HepG2 (cell line): Measurements from ENCODE around the gene ADGRE3. TPM values are rescaled to one million over a fixed set of nuclear protein-coding genes. Genes with fewer than 3 reads are reported as not detected.

Experiments
- ATF7-NPFF ChIP-seq: sonication (generic); formaldehyde crosslinking; IDR thresholded peaks from 2 replicates; pipeline ENCODE4 v1.8.1; 2023; ENCODE audit warnings: mild to moderate bottlenecking, low read depth, missing genetic modification reagents, moderate library complexity
- CHD2 ChIP-seq: IDR thresholded peaks from 2 replicates; pipeline ENCODE4 v1.6.1; 2011; ENCODE audit warnings: low read depth, low read length, improper control_type of control experiment
- GLI4 ChIP-seq: sonication (generic); formaldehyde crosslinking; IDR thresholded peaks from 2 replicates; pipeline ENCODE4 v1.5.1; 2020; ENCODE audit warnings: missing genetic modification reagents, mild to moderate bottlenecking, moderate library complexity, borderline replicate concordance
- KDM3A ChIP-seq: IDR thresholded peaks from 2 replicates; pipeline ENCODE4 v1.6.1; 2018; ENCODE audit warnings: low read depth, missing compliant biosample characterization
- NR2C2 ChIP-seq: sonication (generic); formaldehyde crosslinking; IDR thresholded peaks from 2 replicates; pipeline ENCODE4 v1.4.0; 2020; ENCODE audit warnings: missing genetic modification reagents, mild to moderate bottlenecking, moderate library complexity, borderline replicate concordance
- ONECUT2 ChIP-seq: sonication (generic); formaldehyde crosslinking; IDR thresholded peaks from 2 replicates; pipeline ENCODE4 v1.4.0; 2020; ENCODE audit warnings: missing genetic modification reagents
- POLR2AphosphoS5 ChIP-seq: IDR thresholded peaks from 2 replicates; pipeline ENCODE4 v1.6.1; 2012; ENCODE audit warnings: low read depth, low read length
- PTBP1 ChIP-seq: fragments of 200-400 bp; formaldehyde crosslinking; IDR thresholded peaks from 2 replicates; pipeline ENCODE4 v1.6.1; 2018; ENCODE audit warnings: low read length, low read depth; ENCODE audit not compliant: poor library complexity, severe bottlenecking
- RAD51 ChIP-seq: fragments of 450-650 bp; IDR thresholded peaks from 2 replicates; pipeline ENCODE4 v1.6.1; 2016; ENCODE audit warnings: borderline replicate concordance
- RARA ChIP-seq: IDR thresholded peaks from 2 replicates; pipeline ENCODE4 v1.6.1; 2016; ENCODE audit warnings: missing genetic modification reagents, missing compliant biosample characterization
- SRSF9 ChIP-seq: fragments of 200-400 bp; formaldehyde crosslinking; IDR thresholded peaks from 2 replicates; pipeline ENCODE4 v1.6.1; 2018; ENCODE audit warnings: borderline replicate concordance, mild to moderate bottlenecking, low read depth, low read length; ENCODE audit not compliant: insufficient read depth, poor library complexity, severe bottlenecking
- TARDBP ChIP-seq: sonication (generic); formaldehyde crosslinking; IDR thresholded peaks from 2 replicates; pipeline ENCODE4 v1.8.0; 2022; ENCODE audit warnings: mild to moderate bottlenecking, missing genetic modification reagents
- ZEB1 ChIP-seq: IDR thresholded peaks from 2 replicates; pipeline ENCODE4 v1.6.1; 2012; ENCODE audit warnings: mild to moderate bottlenecking, low read depth, inconsistent platforms; ENCODE audit not compliant: insufficient replicate concordance
- ZNF3 ChIP-seq: IDR thresholded peaks from 2 replicates; pipeline ENCODE4 v1.7.0; 2017; ENCODE audit warnings: inconsistent platforms
- ZNF337 ChIP-seq: sonication (generic); formaldehyde crosslinking; IDR thresholded peaks from 2 replicates; pipeline ENCODE4 v1.5.1; 2020; ENCODE audit warnings: missing genetic modification reagents, low read depth, mild to moderate bottlenecking, borderline replicate concordance
- ZNF367 ChIP-seq: sonication (generic); formaldehyde crosslinking; IDR thresholded peaks from 2 replicates; pipeline ENCODE4 v1.4.0; 2020; ENCODE audit warnings: missing genetic modification reagents, borderline replicate concordance
- ZNF749 ChIP-seq: sonication (generic); formaldehyde crosslinking; IDR thresholded peaks from 2 replicates; pipeline ENCODE4 v1.8.0; 2022; ENCODE audit warnings: mild to moderate bottlenecking, missing genetic modification reagents, moderate library complexity, borderline replicate concordance
- ZNF761 ChIP-seq: sonication (generic); formaldehyde crosslinking; conservative IDR thresholded peaks from 2 replicates; pipeline ENCODE4 v1.4.0; 2020; ENCODE audit warnings: mild to moderate bottlenecking, missing genetic modification reagents
- ZNF879 ChIP-seq: sonication (generic); formaldehyde crosslinking; IDR thresholded peaks from 2 replicates; pipeline ENCODE4 v1.8.1; 2023; ENCODE audit warnings: missing genetic modification reagents
- polyA plus RNA-seq, 8 experiments: library from polyadenylated mRNA; depleted of rRNA in 3 of 8; stranded (reverse) in 7 of 8; unstranded in 1 of 8; fragments of >200 nt; fragmentation: Illumina TruSeq in 4 of 8; extraction: Trizol in 4 of 8; gene quantifications; 2 replicates each; pipeline versions ENCODE4 v1.2.1 to v1.2.3, GENCODE V29; 2011 to 2016; ENCODE audit warnings: low read depth in 4 of 8, missing spikeins in 1 of 8, mixed read lengths in 1 of 8; ENCODE audit not compliant: insufficient read depth in 1 of 8
- total RNA-seq, 5 experiments: library from RNA; depleted of rRNA; stranded (reverse); fragments of >200 nt; fragmentation: Illumina TruSeq; extraction: Trizol; gene quantifications; 2 replicates each; pipeline ENCODE4 v1.2.3, GENCODE V29; 2016; ENCODE audit warnings: low read depth in 1 of 5
- TF ChIP-seq, protein P1 (sequence below), 2 experiments: sonication (generic) in 1 of 2; formaldehyde crosslinking in 1 of 2; IDR thresholded peaks; 2 replicates each; pipeline versions ENCODE4 v1.4.0 to v1.6.1; 2016 to 2020; ENCODE audit warnings: borderline replicate concordance in 1 of 2, low read depth in 1 of 2, mild to moderate bottlenecking in 1 of 2, missing genetic modification reagents in 1 of 2
- TF ChIP-seq, protein P2 (sequence below): sonication (generic); formaldehyde crosslinking; conservative IDR thresholded peaks from 2 replicates; pipeline ENCODE4 v1.4.0; 2020; ENCODE audit warnings: missing genetic modification reagents
- TF ChIP-seq, protein P3 (sequence below): sonication (generic); formaldehyde crosslinking; IDR thresholded peaks from 2 replicates; pipeline ENCODE4 v1.8.1; 2023; ENCODE audit warnings: missing genetic modification reagents, inconsistent platforms, borderline replicate concordance

ADGRE3 gene
- total and polyA plus RNA-seq, 2 of the 13 experiments (the other 11 are each of a cell fraction or from before 2014, with no cell fraction given): not detected

DNA sequence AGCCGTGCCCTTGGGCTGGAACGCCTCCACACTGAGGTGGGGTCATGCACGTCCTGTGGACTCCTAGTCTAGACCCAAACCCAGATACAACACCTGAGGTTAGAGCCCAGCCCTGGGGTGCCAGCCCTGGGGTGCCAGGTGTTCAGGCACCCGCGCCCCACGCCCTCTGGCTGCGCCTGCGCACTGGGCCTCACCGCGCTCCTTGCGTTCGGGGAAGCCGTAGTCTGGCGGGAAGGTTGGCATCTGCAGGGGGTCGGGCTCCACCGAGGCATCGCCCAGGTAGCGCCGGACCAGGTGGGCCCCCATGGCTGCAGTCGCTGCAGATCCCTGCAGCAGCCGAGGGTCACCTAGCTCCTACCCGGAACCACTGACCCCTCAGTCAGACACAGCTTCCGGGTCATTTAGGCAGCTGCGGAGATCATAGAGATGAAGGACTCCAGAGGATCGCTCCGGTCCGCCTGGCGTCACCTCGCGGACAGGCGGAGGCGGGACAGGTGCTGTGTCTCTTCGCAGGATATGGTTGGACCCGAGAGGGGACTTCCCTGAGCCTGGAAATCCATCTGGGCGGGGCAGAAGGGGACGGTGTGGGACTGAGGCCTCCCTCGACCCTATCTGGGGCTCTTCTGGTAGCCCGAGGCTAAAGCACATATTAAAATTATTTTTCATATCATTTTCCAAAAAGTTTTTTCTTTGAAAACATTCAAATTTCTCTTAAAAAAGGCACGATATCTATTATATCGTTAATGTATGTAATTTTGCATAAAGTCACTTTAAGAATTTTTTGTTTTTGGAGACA lies 102.8 kb downstream of the ADGRE3 start, which contains the start of gene NDUFB7 (continued):
- TF ChIP-seq, protein P1, sequence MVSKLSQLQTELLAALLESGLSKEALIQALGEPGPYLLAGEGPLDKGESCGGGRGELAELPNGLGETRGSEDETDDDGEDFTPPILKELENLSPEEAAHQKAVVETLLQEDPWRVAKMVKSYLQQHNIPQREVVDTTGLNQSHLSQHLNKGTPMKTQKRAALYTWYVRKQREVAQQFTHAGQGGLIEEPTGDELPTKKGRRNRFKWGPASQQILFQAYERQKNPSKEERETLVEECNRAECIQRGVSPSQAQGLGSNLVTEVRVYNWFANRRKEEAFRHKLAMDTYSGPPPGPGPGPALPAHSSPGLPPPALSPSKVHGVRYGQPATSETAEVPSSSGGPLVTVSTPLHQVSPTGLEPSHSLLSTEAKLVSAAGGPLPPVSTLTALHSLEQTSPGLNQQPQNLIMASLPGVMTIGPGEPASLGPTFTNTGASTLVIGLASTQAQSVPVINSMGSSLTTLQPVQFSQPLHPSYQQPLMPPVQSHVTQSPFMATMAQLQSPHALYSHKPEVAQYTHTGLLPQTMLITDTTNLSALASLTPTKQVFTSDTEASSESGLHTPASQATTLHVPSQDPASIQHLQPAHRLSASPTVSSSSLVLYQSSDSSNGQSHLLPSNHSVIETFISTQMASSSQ (IDR thresholded peaks at IDR 0.05; ENCODE audit: low read depth): peak; percentile 46; the same call in 1 of the 2 replicates
- TF ChIP-seq, protein P1 (CRISPR knock-in tag; IDR thresholded peaks at IDR 0.05; ENCODE audit: borderline replicate concordance): peak; percentile 57; the same call in 1 of the 2 replicates
- TF ChIP-seq POLR2AphosphoS5: peak; percentile 79
- no peak for TF ChIP-seq PTBP1
- TF ChIP-seq ONECUT2 (CRISPR knock-in tag): no peak
- 0 out of 2 replicates have a peak, but pooled peaks have one; percentile 32 for TF ChIP-seq CHD2
- TF ChIP-seq ZNF749 (CRISPR knock-in tag): peak; percentile 76; the same call in 1 of the 2 replicates
- TF ChIP-seq, protein P2, sequence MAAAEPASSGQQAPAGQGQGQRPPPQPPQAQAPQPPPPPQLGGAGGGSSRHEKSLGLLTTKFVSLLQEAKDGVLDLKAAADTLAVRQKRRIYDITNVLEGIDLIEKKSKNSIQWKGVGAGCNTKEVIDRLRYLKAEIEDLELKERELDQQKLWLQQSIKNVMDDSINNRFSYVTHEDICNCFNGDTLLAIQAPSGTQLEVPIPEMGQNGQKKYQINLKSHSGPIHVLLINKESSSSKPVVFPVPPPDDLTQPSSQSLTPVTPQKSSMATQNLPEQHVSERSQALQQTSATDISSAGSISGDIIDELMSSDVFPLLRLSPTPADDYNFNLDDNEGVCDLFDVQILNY (CRISPR knock-in tag): no peak
- TF ChIP-seq, protein P3, sequence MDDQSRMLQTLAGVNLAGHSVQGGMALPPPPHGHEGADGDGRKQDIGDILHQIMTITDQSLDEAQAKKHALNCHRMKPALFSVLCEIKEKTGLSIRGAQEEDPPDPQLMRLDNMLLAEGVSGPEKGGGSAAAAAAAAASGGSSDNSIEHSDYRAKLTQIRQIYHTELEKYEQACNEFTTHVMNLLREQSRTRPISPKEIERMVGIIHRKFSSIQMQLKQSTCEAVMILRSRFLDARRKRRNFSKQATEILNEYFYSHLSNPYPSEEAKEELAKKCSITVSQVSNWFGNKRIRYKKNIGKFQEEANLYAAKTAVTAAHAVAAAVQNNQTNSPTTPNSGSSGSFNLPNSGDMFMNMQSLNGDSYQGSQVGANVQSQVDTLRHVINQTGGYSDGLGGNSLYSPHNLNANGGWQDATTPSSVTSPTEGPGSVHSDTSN (CRISPR knock-in tag): 0 out of 2 replicates have a peak, but pooled peaks have one; percentile 30
- peak; percentile 100 for TF ChIP-seq NR2C2 (CRISPR knock-in tag)
- peak; percentile 47; the same call in 1 of the 2 replicates for TF ChIP-seq ZNF337 (CRISPR knock-in tag)
- no peak for TF ChIP-seq ZEB1
- no peak for TF ChIP-seq ZNF879 (CRISPR knock-in tag)
- no peak for TF ChIP-seq SRSF9
- TF ChIP-seq KDM3A (CRISPR knock-in tag): peak; percentile 93; the same call in 1 of the 2 replicates
- no peak for TF ChIP-seq ZNF761 (CRISPR knock-in tag)
- peak; percentile 89; the same call in 1 of the 2 replicates for TF ChIP-seq TARDBP
- TF ChIP-seq RARA (CRISPR knock-in tag): no peak; the same call in 1 of the 2 replicates
- TF ChIP-seq RAD51: no peak
- no peak for TF ChIP-seq ZNF3 (CRISPR knock-in tag)
- peak; percentile 38; the same call in 1 of the 2 replicates for TF ChIP-seq ATF7-NPFF (CRISPR knock-in tag)
- TF ChIP-seq GLI4 (CRISPR knock-in tag): peak; percentile 67; the same call in 1 of the 2 replicates
- no peak for TF ChIP-seq ZNF367 (CRISPR knock-in tag)
